Keratinocyte (primary cell): Measurements from ENCODE around the gene CHD9.

Experiments used
- CTCF ChIP-seq, 3 experiments: IDR thresholded peaks in 1 of 3; conservative IDR thresholded peaks in 1 of 3; optimal IDR thresholded peaks in 1 of 3; 2 replicates in 2 of 3; 3 replicates in 1 of 3; pipeline versions ENCODE3 to v1.5.1; 2011; ENCODE audit warnings: low read length in 3 of 3, mild to moderate bottlenecking in 3 of 3, moderate library complexity in 2 of 3, control low read depth in 1 of 3, inconsistent platforms in 1 of 3; ENCODE audit not compliant: insufficient read depth in 2 of 3; ENCODE audit errors: extremely low read depth in 1 of 3
- EZH2 ChIP-seq: IDR thresholded peaks from one replicate; pipeline ENCODE4 v1.6.1; 2012; ENCODE audit warnings: inconsistent platforms, mild to moderate bottlenecking, low read length, moderate library complexity

DNA sequence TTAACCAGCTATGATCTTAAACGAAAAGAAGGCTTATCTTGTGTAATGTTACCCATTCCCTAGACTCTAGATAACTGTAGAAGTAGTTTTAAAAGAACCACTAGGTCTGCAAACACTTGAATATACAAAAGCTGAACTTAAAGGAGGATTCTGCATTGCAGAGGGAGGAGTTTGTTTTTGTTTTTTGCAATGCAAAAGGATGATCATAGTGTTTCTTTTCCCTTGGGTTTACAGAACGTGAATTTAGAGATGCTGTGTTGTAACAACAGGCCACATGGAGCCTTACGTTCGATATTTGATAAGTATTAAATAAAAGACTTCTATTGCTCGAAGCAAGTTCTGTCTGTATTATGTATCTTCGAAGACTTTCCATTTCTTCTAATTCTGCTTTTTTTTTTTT is 77.6 kb downstream of the CHD9 start:
- TF ChIP-seq CTCF (optimal IDR thresholded peaks at IDR 0.05 in 1 of 3, IDR thresholded peaks at IDR 0.05 in 1 of 3, conservative IDR thresholded peaks at IDR 0.05 in 1 of 3; ENCODE audit: extremely low read depth in 1 of 3, insufficient read depth in 2 of 3, low read length in 3 of 3): no peak
- TF ChIP-seq EZH2: no peak
